GM04503 (cell line): ENCODE data around the gene ATP13A2.
"Not testable (repeated sequence)": the region's sequence is repeated elsewhere in the genome, so short reads cannot be mapped to it uniquely, and the experiment has no call there.

Source experiments
- DNase-seq: peaks from one replicate; pipeline ENCODE4 v3.0.0-alpha.2; 2012; ENCODE audit warnings: low read depth

ATP13A2 gene

DNA sequence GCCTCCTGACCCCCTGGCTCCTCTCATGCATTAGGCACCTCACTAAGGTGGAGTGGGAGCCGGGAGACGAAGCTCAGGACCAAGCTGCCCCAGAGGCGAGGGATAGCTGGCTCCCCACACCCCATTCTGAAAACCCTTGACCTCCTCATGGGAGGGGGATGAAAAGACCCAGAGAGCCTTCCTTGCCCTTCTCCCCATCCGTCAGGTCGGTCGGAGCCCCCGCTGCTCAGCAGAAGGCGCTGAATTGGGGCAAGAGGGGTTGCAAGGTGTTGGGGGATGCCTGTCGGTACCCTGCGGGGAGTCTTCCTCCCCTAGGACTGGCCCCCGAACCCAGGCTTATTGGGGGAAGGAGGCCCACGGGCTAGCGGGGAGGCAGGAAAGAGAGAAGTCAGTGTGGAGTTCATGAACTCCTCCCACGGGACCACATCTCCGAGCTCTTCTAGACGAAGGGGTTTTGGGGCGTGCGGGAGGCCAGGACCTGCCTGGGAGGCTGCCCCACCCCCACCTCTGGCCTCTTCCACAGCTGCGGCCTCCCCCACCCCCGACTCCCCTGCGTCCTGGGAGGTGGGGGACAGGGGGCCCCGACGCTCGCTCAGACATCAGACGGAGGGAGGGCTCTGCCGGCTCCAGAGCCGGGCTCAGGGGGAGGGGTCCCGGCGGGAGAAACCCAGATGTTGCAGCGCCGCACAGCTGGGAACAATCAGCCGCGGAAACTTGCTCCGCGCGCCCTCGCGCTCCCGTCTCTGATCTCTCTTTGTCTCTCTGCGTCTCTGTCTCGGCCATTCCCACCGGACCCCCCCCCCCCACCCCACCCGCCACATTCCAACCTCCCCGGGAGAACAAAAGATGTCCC lies 32.0 kb downstream of the ATP13A2 start:
- no peak for DNase-seq

DNA sequence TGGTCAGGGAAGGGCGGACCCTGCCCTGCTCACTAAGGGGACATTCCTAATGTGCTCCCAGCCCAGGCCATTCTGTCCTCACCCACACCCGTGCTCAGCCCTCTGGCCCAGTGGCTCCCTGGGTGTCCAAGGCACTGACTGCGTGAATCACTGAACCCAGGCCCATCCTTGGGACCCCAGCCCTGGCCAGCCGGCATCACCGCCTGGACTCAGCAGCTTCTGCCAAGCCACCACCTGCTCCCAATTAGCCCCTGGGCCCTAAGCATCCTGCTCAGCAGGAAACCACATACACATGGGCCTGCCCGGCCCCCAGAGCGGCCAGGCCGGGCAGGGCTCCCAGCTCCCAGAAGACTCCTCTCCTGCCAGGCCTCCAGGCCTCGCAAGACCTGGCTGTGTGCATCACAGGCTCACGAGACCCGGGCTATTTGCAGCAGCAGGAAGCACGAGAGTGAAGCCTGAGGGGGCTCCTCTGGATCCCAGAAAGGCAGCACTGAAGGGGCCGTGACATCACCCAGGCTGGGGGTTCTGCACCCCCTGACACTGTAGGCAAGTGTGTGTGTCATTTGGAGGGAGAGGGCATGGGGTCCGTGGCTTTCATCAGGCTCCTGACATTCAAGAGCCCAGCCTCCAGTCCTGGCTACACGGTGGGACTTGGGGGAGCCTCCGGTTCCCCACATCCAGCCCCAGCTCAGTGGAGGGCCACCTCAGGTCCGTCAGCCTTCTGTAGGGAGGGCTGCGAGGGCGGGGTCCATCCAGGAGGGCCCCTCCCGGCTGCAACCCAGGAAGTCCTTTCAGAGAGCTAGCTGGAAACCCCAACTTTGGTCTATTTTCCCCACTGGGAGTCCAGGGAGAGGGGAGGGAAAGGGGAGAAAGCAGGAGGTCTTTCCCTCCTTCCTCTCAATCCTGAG lies 32.9 kb downstream of the ATP13A2 start:
- peak; percentile 74 for DNase-seq

DNA sequence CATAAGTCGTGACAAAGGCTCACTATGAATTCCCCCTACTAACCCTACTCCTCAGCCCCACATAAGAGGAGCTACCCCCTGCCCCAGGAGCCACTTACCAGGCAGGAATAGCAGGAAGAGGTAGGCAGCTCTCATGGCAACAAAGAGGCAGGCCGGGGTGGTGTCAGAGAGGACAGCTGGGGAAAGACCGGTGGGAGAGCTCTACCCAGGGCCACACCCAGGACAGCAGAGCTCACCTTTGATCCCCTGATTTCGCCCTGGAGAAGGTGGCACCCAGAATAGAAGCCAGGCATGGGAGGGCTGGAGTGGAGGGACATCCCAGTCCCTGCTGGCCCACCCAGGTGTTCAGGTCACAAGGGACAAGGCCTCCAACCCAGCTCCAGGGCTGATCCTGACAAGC lies 33.6 kb downstream of the ATP13A2 start:
- DNase-seq: no peak

DNA sequence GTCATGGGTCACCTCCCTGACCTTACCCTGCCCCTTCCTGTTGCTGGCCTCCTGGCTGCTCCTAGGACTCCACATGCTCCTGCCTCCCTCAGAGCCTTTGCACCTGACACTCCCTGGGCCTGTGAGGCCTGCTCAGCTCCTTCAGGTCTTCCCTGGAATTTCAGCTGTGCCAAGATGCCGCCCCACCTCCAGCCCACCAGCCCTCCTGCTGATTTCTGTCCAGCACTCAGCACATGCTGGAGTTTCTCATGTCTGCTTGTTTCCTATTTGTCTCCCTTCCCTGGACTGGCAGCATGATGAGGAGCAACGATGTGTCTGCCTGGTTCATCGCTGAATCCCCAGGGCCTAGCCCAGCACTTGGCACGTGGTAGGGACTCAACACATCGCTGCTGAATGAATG lies 34.4 kb downstream of the ATP13A2 start:
- no peak for DNase-seq

DNA sequence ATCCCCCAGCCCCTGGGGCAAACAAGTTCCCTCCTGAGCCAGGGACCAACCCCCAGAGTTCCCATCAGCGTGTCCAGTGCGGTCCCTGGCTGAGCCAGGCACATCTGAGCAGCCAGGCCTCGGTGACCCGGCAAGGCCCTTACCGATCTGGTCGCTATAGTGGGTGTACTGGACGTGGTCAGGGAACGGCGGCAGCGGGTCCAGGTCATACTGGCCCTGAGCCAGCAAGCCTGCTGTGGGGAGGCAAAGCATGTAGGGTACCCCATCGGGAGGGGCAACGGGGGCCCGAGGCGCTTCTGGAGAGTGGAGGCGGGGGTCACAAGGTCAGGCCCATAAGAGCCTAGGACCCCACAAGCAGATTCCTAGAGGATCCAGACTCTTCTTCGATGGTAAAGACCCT lies 34.8 kb downstream of the ATP13A2 start:
- DNase-seq: no peak

DNA sequence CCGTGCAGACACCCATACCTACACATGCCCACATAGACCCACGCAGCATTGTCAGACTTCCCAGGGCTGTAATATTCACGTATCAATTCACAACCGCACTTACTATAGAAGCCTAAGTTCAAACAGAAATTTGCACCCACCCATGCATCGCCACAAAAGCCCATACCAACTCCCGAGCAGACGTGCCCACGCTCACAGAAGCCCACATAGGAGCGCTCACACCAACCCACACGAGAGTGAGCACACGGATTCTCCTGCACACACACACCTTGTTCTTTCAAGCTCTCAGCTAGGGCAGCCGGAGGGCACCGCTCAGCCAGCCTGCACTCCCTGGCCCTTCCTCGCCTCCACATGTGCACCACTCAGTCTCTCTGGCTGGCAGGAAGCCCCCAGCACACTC lies 35.9 kb downstream of the ATP13A2 start:
- no peak for DNase-seq

DNA sequence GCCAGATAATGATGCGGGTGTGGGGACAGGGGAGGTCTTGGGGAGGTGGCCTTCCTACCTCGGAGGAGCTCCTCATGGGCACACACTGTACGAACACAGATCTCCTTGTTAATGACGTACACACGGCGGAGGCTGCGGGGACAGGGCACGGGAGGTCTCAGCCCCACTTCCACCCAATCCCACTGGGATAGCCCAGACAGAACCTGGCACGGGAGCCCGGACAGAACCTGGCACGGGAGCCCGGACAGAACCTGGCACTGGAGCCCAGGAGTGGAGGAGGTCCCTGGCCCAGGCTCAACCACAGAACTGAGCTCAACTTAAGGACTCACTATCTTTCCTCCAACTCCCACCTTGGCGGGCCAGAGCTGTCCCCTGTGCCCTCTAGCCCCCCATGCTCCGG lies 36.5 kb downstream of the ATP13A2 start:
- no peak for DNase-seq

DNA sequence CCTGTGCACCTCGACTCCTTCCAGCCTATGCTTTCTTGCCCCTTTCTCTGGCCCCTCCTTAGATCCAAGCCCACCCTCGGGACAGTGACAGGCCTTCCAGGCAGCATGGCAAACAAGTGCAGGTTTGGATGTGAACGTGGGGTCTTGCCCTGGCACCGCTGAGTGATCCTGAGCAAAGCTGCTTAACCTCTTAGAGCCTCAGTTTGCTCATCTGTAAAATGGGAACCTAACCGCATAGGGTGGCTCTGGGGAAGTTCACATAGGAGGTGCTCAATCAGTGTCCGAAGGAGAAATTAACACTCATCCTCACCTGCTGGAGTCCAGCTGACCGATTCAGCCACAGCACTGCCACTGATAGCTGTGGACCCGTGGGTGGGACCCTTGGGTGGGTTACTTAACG lies 38.5 kb downstream of the ATP13A2 start:
- no peak for DNase-seq

DNA sequence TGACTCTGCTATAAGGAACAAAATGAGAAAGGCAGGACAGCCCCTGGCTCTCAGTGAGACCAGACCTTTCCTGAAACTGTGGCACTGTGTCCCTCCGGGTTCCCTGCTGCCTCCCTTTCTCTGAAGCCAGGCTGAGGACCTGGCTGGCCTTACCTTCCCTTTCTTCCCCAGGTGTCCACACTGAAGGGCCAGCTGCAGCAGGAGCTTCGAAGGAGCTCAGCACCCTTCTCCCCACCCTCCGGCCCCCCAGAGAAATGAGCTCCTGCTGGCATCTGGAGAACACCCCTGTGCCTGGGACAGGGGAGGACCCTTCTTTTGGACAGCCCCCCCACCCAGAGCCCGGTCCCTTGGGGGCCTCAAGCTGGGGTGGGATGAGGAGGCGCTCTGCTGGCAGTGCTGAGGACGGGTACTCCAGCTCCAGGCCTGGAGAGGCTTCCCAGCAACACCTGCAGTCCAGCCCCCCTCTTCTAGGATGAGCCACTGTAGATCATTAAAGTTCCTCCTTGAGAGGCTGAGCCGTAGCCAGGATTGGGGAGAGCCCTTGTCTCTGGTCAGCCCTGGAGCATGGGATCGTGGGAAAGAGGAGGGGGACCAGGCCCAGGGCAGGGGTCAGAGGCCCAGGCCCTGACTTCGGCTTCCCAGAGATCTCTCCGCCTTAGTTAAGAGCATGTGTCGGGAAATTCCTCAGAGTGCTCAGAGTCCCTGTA lies 39.4 kb downstream of the ATP13A2 start:
- DNase-seq: no peak

DNA sequence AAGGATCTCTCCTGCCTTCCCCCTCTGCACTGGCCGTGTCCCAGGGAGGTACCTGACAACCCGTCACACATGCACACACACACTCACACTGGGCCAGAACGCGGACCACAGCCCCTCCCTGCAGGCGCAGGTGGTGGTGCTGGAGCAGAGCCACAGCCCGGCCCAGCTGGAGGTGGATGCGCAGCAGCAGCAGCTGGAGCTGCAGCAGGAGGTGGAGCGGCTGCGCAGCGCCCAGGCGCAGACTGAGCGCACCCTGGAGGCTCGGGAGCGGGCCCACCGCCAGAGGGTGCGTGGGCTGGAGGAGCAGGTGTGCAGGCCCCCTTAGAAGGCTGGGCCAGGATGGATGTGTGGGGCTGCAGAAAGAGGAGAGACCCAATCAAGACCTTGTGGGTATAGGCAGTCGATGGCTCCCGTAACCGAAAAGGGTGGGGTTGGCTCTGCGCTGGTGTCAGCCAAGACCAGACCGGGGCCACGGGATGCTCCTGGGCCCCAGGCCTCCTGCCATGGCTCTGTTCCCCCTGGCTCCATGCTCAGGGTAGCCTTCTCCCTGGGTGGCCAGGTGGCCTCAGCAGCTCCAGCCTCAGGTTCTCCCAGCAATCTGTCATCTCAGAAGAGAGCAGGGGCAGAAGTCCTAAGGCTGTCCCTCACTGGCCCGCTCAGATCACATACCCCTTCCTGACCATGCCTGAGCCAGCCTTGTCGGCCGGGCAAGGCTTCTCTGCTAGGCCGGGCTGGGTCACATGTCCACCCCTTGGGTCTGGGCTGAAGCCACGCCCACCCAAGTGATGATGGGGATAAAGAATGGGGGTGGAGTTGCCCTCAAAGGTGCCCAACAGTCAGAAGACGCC lies 40.2 kb downstream of the ATP13A2 start:
- no peak for DNase-seq

DNA sequence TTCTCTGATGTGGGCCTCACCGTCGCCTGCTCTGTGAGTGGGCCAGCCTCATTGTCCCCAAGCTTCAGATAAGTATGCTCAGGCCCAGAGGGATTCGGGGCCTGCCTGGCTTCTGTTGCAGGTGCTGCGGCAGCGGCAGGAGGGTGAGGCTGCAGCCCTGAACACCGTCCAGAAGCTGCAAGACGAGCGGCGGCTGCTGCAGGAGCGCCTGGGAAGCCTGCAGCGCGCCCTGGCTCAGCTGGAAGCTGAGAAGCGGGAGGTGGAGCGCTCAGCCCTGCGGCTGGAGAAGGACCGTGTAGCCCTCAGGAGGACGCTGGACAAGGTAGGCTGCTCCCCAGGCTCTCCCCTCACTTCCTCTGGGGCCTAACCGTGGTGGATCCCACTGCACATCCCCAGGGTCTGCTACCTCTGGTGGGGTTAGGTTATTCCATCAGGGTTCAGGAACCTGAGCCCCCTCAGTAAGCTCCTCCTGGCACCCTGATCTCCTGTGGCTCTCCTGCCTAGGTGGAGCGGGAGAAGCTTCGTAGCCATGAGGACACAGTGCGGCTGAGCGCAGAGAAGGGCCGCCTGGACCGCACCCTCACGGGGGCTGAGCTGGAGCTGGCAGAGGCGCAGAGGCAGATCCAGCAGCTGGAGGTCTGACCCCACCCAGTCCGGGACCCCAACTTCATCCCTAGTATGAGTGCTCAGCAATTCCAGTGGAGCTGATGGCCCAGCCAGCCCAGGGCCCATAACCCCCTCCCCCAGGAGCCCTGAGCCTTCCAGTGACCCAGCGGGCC lies 41.4 kb downstream of the ATP13A2 start:
- no peak for DNase-seq

DNA sequence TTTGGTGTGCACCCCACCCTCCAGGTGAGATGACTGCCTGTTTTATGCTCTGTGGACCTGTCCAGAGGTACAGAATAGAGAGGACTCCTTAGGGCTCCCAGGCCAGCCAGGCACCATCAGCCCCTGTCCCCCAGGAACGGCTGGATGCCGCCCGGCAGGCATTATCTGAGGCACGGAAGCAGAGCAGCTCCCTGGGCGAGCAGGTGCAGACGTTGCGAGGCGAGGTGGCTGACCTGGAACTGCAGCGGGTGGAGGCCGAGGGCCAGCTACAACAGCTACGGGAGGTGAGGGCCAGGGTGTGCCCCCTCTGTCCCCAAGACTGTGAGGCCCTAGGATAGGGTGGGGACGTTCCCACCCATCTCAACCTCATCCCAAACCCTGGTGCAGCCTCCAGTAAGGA lies 42.1 kb downstream of the ATP13A2 start:
- no peak for DNase-seq

DNA sequence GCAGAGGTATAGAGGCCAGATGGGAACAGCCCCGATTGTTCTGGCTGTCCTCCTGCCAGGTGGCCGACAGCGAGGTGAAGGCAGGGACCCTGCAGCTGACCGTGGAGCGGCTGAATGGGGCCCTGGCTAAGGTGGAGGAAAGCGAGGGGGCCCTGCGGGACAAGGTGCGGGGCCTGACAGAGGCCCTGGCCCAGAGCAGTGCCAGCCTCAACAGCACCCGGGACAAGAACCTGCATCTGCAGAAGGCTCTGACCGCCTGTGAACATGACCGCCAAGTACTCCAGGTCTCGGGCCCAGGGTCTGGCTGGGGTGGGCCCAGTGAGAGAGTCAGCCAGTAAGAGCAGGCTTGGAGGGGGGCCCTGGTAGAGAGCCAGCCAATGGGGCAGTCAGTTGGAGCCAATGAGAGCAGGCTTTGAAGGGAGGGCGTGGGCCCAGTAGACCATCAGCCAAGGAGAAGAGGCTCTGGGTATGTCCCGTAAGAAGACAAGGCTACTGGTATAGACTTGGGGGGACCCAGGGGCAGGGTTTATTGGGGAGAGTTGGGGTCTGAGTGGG lies 42.6 kb downstream of the ATP13A2 start:
- DNase-seq: no peak

DNA sequence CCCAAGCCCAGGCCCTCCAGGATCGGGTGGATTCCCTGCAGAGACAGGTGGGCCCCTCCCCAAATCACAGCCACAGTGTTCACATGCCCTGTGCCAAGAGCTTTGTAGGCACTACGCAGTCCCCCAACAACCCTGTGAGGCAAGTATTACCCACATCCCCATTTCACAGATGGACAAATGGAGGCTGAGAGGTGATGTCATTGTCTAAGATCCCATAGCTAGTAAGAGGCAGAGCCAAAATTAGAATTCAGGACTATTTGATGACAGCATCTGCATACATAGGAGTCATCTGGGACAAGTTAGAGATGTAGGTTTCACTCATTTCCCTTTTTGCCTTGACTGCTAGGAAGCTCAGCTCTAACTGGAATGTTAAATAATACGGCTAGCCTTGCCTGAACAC lies 43.4 kb downstream of the ATP13A2 start:
- no peak for DNase-seq

DNA sequence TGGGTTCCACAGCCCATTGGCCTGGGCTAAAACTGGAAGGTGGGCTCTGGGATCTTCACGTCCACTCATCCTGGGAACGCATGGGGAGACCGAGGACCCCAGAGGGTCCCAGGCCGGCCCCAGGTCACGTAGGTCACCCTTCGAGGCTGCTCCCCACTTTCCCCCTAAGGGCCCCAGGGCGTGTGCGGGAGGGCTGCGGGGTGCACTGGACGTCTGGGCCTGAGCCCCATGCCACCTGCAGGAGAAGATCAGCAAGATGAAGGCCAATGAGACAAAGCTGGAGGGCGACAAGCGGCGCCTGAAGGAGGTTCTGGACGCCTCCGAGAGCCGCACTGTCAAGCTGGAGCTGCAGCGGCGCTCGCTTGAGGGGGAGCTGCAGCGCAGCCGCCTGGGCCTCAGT lies 43.8 kb downstream of the ATP13A2 start:
- DNase-seq: no peak

DNA sequence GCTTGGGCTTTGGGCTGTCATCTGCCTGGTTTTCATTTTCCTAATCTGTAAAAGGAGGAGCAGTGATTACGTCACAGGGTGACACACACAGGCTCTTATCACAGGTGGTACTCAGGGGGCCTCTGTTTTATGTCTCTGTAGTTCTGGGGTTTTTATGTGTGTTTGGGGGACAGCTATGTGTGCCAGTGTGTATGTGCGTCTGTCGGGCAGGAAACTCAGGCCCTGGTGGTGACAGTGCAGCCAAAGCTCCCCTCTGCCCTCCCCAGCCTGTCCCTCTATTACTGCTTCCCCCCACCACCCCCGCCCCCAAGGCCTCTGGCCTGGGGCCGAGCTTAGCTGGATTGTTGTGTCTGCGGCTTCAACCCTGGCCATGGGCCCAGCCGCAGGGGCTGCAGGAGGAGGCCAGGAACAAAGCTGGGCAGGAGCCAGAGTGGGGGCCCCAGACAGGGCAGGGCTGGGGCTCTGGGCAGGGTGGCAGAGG lies 44.6 kb downstream of the ATP13A2 start:
- DNase-seq: no peak

DNA sequence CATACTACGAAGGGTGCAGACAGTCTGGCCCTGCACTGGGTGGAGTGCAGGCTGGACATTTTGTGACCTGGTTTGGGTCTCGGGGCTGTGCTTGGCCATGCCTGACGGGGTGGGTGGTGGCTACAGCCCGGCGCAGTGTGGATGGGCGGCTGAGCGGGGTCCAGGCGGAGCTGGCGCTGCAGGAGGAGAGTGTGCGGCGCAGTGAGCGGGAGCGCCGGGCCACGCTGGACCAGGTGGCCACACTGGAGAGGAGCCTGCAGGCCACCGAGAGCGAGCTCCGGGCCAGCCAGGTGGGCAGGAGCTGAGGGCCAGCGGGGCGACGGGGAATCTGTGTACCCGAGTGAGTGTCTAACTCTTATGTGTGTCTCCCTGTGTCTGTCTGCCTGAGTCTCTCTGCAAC lies 45.4 kb downstream of the ATP13A2 start:
- DNase-seq: no peak

DNA sequence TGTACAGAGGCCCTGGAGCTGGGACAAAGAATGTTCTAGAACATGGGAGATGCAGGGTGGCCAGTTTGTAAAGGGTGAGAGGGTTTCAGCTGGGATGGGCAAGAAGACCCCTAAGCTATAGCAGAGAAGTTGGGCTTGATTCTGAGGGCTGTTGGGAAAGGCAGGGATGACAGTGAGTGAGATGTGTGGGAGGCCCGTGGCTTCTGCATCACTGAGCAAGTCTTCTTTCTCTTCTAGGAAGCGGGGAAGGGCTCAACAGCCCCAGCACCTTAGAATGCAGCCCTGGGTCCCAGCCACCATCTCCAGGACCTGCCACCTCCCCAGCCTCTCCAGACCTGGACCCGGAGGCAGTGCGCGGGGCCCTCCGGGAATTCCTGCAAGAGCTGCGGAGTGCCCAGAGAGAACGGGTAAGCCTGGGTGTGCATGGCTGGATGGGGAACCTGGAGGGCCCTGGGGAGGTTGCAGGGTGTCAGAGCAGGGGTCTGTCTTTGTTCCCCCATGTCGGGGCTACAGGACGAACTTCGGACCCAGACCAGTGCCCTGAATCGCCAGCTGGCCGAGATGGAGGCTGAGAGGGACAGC lies 46.2 kb downstream of the ATP13A2 start:
- DNase-seq: no peak

DNA sequence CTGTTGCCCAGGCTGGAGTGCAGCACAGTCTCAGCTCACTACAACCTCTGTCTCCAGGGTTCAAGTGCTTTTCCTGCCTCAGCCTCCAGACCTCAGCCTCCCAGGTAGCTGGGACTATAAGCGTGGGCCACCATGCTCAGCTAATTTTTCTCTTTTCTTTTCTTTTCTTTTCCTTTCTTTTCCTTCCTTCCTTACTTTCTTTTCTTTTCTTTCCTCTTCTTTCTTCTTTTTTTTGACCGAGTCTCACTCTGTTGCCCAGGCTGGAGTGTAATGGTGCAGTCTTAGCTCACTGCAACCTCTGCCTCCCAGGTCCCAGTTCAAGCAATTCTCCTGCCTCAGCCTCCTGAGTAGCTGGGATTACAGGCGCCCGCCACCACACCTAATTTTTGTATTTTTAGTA lies 47.6 kb downstream of the ATP13A2 start:
- not testable (repeated sequence) for DNase-seq
